Left ventricle myocardium inferior (tissue), 1 donor: ENCODE measurements around the gene CCDC134. TPM values are rescaled to one million over a fixed set of nuclear protein-coding genes. Genes with fewer than 3 reads are reported as not detected.

ENCODE experiments used
- total RNA-seq: library from RNA; stranded (reverse); fragmentation: NEBNext Ultra II Directional; extraction: Animal tissue kit (Norgen Biotek cat#: 25700); gene quantifications from one replicate; pipeline ENCODE4 v1.2.1, GENCODE V29; 2021
- donor health status: DM: no; HTN: yes; CAD: no; lungs with severe emphysema.

CCDC134 gene
- total RNA-seq, 1 donor from 2014 or later, result 3.9 TPM

Other genes starting within 250 kb of the CCDC134 start
- gene CSDC2, start 239.7 kb upstream of the CCDC134 start, total RNA-seq, result 301 TPM
- 18.4 TPM for gene PMM1, start 210.8 kb upstream of the CCDC134 start, total RNA-seq
- 46.2 TPM for gene DESI1, start 179.6 kb upstream of the CCDC134 start, total RNA-seq
- 155 TPM for gene XRCC6, start 179.4 kb upstream of the CCDC134 start, total RNA-seq
- 197 TPM for gene SNU13, start 111.8 kb upstream of the CCDC134 start, total RNA-seq
- gene MEI1, start 101.2 kb upstream of the CCDC134 start, total RNA-seq, result 0.74 TPM
- gene SREBF2, start 32.4 kb downstream of the CCDC134 start, total RNA-seq, result 74.5 TPM
- 2.2 TPM for gene SHISA8, start 114.4 kb downstream of the CCDC134 start, total RNA-seq
- gene TNFRSF13C, start 126.1 kb downstream of the CCDC134 start, total RNA-seq, result 0.55 TPM
- 0.47 TPM for gene CENPM, start 146.5 kb downstream of the CCDC134 start, total RNA-seq
- not detected for gene SEPTIN3, start 168.8 kb downstream of the CCDC134 start, total RNA-seq
- 0.22 TPM for gene WBP2NL, start 198.1 kb downstream of the CCDC134 start, total RNA-seq